Fibroblast of pulmonary artery (primary cell): ENCODE measurements around the gene GNL3L.

Experiments used
- DNase-seq: peaks from one replicate; pipeline ENCODE4 v3.0.0-alpha.2; 2010; ENCODE audit warnings: low read depth
- H3K4me3 ChIP-seq: replicated peaks from 2 replicates; pipeline ENCODE4 v1.5.1; 2011; ENCODE audit warnings: low read depth, mild to moderate bottlenecking, control low read depth, low read length, moderate library complexity
- CTCF ChIP-seq: IDR thresholded peaks from 2 replicates; pipeline ENCODE4 v1.5.1; 2011; ENCODE audit warnings: mild to moderate bottlenecking, control low read depth, low read length, inconsistent platforms; ENCODE audit errors: missing control alignments

Gene GNL3L

GRCh38 chrX:54494989-54495813 lies 34.8 kb upstream of the GNL3L start:
- H3K4me3 ChIP-seq = peak overlapping the region; percentile 62
- no peak for TF ChIP-seq CTCF
- peak; percentile 17 for DNase-seq

- peak within 1 kb of the TSS; percentile 62 for H3K4me3 ChIP-seq
- no peak for TF ChIP-seq CTCF
- DNase-seq = peak; percentile 57
Observed at GRCh38 chrX:54495814-54496516, 34.1 kb upstream of the GNL3L start, which contains the start of gene FGD1. FGD1 (minus strand) TSS chrX:54496234; CDS start chrX:54495432, 802 bp downstream.

DNA sequence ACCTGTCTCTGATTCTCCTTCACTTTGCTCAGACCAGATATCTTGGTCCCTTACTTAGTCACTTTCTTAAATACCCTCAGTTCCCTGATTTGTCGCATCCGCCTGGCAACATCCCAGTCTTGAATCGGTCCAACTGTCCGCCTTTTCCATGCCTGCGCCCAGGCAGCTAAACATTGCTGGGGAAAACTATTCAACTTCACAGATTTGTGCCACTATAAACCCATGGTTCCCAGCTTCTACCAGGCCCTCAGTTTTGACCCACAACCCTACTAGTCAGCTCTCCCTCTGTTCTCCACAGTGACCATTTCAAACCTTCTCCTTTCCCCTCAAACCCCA lies 33.5 kb upstream of the GNL3L start:
- no peak for TF ChIP-seq CTCF
- H3K4me3 ChIP-seq = peak overlapping the region; percentile 62
- no peak for DNase-seq

- TF ChIP-seq CTCF = no peak
Observed at GRCh38 chrX:54496936-54497335, 33.1 kb upstream of the GNL3L start.

DNA sequence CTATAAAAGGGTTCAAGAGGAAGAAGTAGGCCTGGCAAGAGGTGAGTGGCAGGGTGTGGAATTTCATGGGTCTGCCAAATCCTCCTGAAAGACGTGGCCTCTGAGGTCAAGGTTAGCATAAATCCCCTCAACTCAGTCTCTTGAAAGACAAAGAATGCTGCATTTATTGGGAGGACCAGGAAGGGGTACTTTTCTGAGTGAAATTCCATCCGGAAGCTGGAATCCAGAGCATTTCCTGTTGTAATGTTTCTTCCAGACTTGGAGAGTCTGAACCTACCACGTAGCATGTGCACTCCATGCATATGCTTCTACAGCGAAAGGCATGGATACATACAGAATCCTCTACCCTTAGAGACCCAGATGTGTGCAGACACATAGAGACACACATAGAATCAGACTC lies 20.6 kb upstream of the GNL3L start:
- DNase-seq = peak; percentile 67
- H3K4me3 ChIP-seq = no peak overlapping the region
- no peak for TF ChIP-seq CTCF

More at GRCh38 chrX:54496936-54497335, 33.1 kb upstream of the GNL3L start:
- no peak for DNase-seq
- H3K4me3 ChIP-seq = no peak overlapping the region

DNA sequence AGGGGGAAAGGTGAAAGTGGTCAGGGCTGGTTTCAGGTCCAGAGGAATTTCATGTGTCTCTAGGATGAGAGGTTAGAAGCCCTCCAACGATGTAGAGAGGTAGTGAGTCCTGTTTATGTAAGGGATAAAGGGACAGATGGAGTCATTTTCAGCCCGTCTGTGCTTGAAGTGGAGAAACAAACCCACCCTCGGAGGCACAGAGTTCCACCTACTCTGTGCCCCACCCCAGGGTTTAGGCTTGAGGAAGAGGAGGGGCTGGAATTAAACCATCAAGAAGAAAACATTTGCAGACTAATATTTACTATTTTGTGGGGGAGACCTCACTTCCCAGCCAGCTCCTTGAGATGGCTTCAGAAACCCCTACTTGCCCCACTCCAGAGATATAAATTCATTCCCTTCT lies 868 bp upstream of the GNL3L start:
- no peak for DNase-seq
- no peak for TF ChIP-seq CTCF
- H3K4me3 ChIP-seq = peak overlapping the region; percentile 73
